ENCODE measurements around the gene ALCAM. TPM values are rescaled to one million over a fixed set of nuclear protein-coding genes. Genes with fewer than 3 reads are reported as not detected.
"Not testable (repeated sequence)": the region's sequence is repeated elsewhere in the genome, so short reads cannot be mapped to it uniquely, and the experiment has no call there.

The ALCAM gene
- total RNA-seq, 1 donor from 2014 or later, result 26.1 TPM

- peaks cover 0 to 7% of the 10 kb centered on the region in 2 donors for H3K9me3 ChIP-seq
- no peaks in the 10 kb centered on the region for H3K27me3 ChIP-seq
- H3K4me3 ChIP-seq, result no peak overlapping the region
- intact Hi-C loops (cut with DNase I), result no loop called here
- no peaks in the 10 kb centered on the region for H3K36me3 ChIP-seq
- H3K27ac ChIP-seq, result no peak overlapping the region
- no peaks in the 10 kb centered on the region for H3K4me1 ChIP-seq
- TF ChIP-seq CTCF (IDR thresholded peaks at IDR 0.05), result no peak
- DNase-seq (ENCODE audit: low spot score in 2 of 2), result no peak
Observed at GRCh38 chr3:105385179-105385578, 18.5 kb downstream of the ALCAM start.

- H3K9me3 ChIP-seq, result peaks cover 4 to 15% of the 10 kb centered on the region in 2 donors
- H3K27me3 ChIP-seq, result no peaks in the 10 kb centered on the region
- no peak overlapping the region for H3K4me3 ChIP-seq
- intact Hi-C loops (cut with DNase I), result no loop called here
- H3K27ac ChIP-seq, result no peak overlapping the region
- no peak for DNase-seq (ENCODE audit: low spot score in 2 of 2)
- no peaks in the 10 kb centered on the region for H3K36me3 ChIP-seq
- H3K4me1 ChIP-seq, result no peaks in the 10 kb centered on the region
- TF ChIP-seq CTCF (IDR thresholded peaks at IDR 0.05), result no peak
Observed at GRCh38 chr3:105385819-105386508, 19.3 kb downstream of the ALCAM start.

GRCh38 chr3:105387122-105387751 is 20.5 kb downstream of the ALCAM start:
- no peaks in the 10 kb centered on the region for H3K27me3 ChIP-seq
- intact Hi-C loops (cut with DNase I), result no loop called here
- no peak for DNase-seq (ENCODE audit: low spot score in 2 of 2)
- H3K27ac ChIP-seq, result no peak overlapping the region
- H3K9me3 ChIP-seq, result peaks cover 9 to 27% of the 10 kb centered on the region in 2 donors
- no peaks in the 10 kb centered on the region for H3K4me1 ChIP-seq
- H3K36me3 ChIP-seq, result no peaks in the 10 kb centered on the region
- H3K4me3 ChIP-seq, result no peak overlapping the region
- TF ChIP-seq CTCF (IDR thresholded peaks at IDR 0.05), result no peak

- DNase-seq (ENCODE audit: low spot score in 2 of 2), result no peak
- Histone ChIP-seq H3K4me3 (no peak overlapping the region), H3K27me3 (no peaks in the 10 kb centered on the region), H3K27ac (no peak overlapping the region), H3K9me3 (peaks cover 9 to 37% of the 10 kb centered on the region in 2 donors), H3K4me1 (no peaks in the 10 kb centered on the region), H3K36me3 (no peaks in the 10 kb centered on the region)
- intact Hi-C loops (cut with DNase I), result no loop called here
- no peak for TF ChIP-seq CTCF (IDR thresholded peaks at IDR 0.05)
Observed at GRCh38 chr3:105388176-105388575, 21.5 kb downstream of the ALCAM start.

GRCh38 chr3:105389759-105390158 is 23.1 kb downstream of the ALCAM start:
- peaks cover 9 to 39% of the 10 kb centered on the region in 2 donors for H3K9me3 ChIP-seq
- H3K4me3 ChIP-seq; H3K4me1 ChIP-seq; H3K36me3 ChIP-seq; H3K27me3 ChIP-seq; DNase-seq (ENCODE audit: low spot score in 2 of 2); H3K27ac ChIP-seq; intact Hi-C loops (cut with DNase I): not testable (repeated sequence)

- H3K4me3 ChIP-seq; H3K27ac ChIP-seq; H3K36me3 ChIP-seq; intact Hi-C loops (cut with DNase I); H3K27me3 ChIP-seq; DNase-seq (ENCODE audit: low spot score in 2 of 2); H3K4me1 ChIP-seq: not testable (repeated sequence)
- H3K9me3 ChIP-seq, result peaks cover 9 to 39% of the 10 kb centered on the region in 2 donors
Observed at GRCh38 chr3:105392598-105392997, 25.9 kb downstream of the ALCAM start.
